H1 (cell line): Measurements from ENCODE around the gene CDIPT. TPM values are rescaled to one million over a fixed set of nuclear protein-coding genes. Genes with fewer than 3 reads are reported as not detected.

ENCODE experiments used
- BRCA1 ChIP-seq: IDR thresholded peaks from 2 replicates; pipeline ENCODE4 v1.6.1; 2012; ENCODE audit warnings: low read depth, low read length, improper control_type of control experiment
- HDAC2 ChIP-seq, 2 experiments: fragments of 300-600 bp in 1 of 2; sonication (generic) in 1 of 2; IDR thresholded peaks; 2 replicates each; pipeline ENCODE4 v1.6.1; 2011 to 2012; ENCODE audit warnings: low read depth in 2 of 2, low read length in 2 of 2, mild to moderate bottlenecking in 2 of 2, moderate library complexity in 2 of 2, borderline replicate concordance in 1 of 2, inconsistent platforms in 1 of 2
- polyA plus RNA-seq, 7 experiments: library from polyadenylated mRNA; depleted of rRNA in 3 of 7; stranded (reverse) in 5 of 7; unstranded in 2 of 7; fragments of >200 nt in 5 of 7; fragments of 200-250 nt in 2 of 7; gene quantifications; 1 replicate in 5 of 7; 2 replicates in 1 of 7; 4 replicates in 1 of 7; pipeline versions ENCODE4 v1.2.1 to v1.2.3, GENCODE V29; 2011 to 2013; ENCODE audit warnings: missing spikeins in 2 of 7, mixed read lengths in 2 of 7
- total RNA-seq: library from RNA; stranded (reverse); fragmentation: NEBNext Ultra II Directional; extraction: Animal tissue kit (Norgen Biotek cat#: 25700); gene quantifications from 2 replicates; pipeline ENCODE4 v1.2.1, GENCODE V29; 2021
- TF ChIP-seq, protein P1 (sequence below): IDR thresholded peaks from 2 replicates; pipeline ENCODE4 v1.6.1; 2012; ENCODE audit warnings: low read length, inconsistent platforms

Gene CDIPT
- total and polyA plus RNA-seq, 2 of the 8 experiments (the other 6 are each of a cell fraction or from before 2014, with no cell fraction given) = 69.2 to 140 TPM

DNA sequence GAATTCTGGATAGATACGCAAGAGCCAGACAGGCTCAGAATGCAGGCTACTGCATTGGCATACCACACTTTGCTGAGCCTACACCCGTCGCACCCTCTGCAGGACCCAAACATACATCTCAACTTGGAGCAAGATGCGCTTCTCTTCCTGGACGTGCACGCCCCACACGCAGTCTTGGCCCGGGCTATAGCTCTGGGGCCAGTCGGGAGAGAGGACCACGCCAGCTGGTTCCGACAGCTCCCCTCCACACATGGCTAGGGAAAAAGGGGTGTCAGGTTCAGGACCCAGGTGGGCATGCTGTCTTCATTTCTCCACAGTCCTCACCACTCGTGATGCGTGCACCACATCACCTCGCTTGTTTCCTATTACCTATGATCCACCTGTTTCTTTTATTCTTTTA lies 15.1 kb upstream of the CDIPT start (continued):
- TF ChIP-seq, protein P1, sequence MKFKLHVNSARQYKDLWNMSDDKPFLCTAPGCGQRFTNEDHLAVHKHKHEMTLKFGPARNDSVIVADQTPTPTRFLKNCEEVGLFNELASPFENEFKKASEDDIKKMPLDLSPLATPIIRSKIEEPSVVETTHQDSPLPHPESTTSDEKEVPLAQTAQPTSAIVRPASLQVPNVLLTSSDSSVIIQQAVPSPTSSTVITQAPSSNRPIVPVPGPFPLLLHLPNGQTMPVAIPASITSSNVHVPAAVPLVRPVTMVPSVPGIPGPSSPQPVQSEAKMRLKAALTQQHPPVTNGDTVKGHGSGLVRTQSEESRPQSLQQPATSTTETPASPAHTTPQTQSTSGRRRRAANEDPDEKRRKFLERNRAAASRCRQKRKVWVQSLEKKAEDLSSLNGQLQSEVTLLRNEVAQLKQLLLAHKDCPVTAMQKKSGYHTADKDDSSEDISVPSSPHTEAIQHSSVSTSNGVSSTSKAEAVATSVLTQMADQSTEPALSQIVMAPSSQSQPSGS = no peak
- TF ChIP-seq HDAC2 (IDR thresholded peaks at IDR 0.05; ENCODE audit: borderline replicate concordance in 1 of 2, low read depth in 2 of 2, low read length in 2 of 2) (no peak), BRCA1 (no peak)
